ENCODE measurements around the gene SEMA4D. TPM values are rescaled to one million over a fixed set of nuclear protein-coding genes. Genes with fewer than 3 reads are reported as not detected.

SEMA4D gene
- total RNA-seq, 1 donor from 2014 or later = 13.5 TPM

GRCh38 chr9:89379508-89380115 lies 118.3 kb downstream of the SEMA4D start:
- intact Hi-C loops (cut with DNase I) = no loop called here
- H3K36me3 ChIP-seq = peaks cover 5 to 25% of the 10 kb centered on the region in 2 donors
- no peak for DNase-seq (ENCODE audit: low spot score in 2 of 2)
- no peak for TF ChIP-seq CTCF (IDR thresholded peaks at IDR 0.05)
- no peaks in the 10 kb centered on the region for H3K4me1 ChIP-seq
- H3K9me3 ChIP-seq = no peaks in the 10 kb centered on the region
- no peaks in the 10 kb centered on the region for H3K27me3 ChIP-seq
- H3K27ac ChIP-seq = no peak overlapping the region
- no peak overlapping the region for H3K4me3 ChIP-seq

- no peaks in the 10 kb centered on the region for H3K27me3 ChIP-seq
- no peaks in the 10 kb centered on the region for H3K4me1 ChIP-seq
- no peak for DNase-seq (ENCODE audit: low spot score in 2 of 2)
- H3K36me3 ChIP-seq = peaks cover 5 to 22% of the 10 kb centered on the region in 2 donors
- H3K9me3 ChIP-seq = no peaks in the 10 kb centered on the region
- no peak overlapping the region for H3K27ac ChIP-seq
- intact Hi-C loops (cut with DNase I) = no loop called here
- TF ChIP-seq CTCF (IDR thresholded peaks at IDR 0.05) = no peak
- no peak overlapping the region for H3K4me3 ChIP-seq
Measured at GRCh38 chr9:89379031-89379430, 118.9 kb downstream of the SEMA4D start.

GRCh38 chr9:89378541-89378940 lies 119.4 kb downstream of the SEMA4D start:
- intact Hi-C loops (cut with DNase I) = no loop called here
- no peak for TF ChIP-seq CTCF (IDR thresholded peaks at IDR 0.05)
- Histone ChIP-seq H3K27ac (no peak overlapping the region), H3K4me3 (no peak overlapping the region), H3K27me3 (no peaks in the 10 kb centered on the region), H3K9me3 (no peaks in the 10 kb centered on the region), H3K4me1 (no peaks in the 10 kb centered on the region), H3K36me3 (peaks cover 5 to 20% of the 10 kb centered on the region in 2 donors)
- no peak for DNase-seq (ENCODE audit: low spot score in 2 of 2)

GRCh38 chr9:89377411-89377810 lies 120.5 kb downstream of the SEMA4D start:
- no peak for TF ChIP-seq CTCF (IDR thresholded peaks at IDR 0.05)
- Histone ChIP-seq H3K4me3 (no peak overlapping the region), H3K4me1 (no peaks in the 10 kb centered on the region), H3K27me3 (no peaks in the 10 kb centered on the region), H3K36me3 (peaks cover 5 to 15% of the 10 kb centered on the region in 2 donors), H3K9me3 (no peaks in the 10 kb centered on the region), H3K27ac (no peak overlapping the region)
- DNase-seq (ENCODE audit: low spot score in 2 of 2) = no peak
- intact Hi-C loops (cut with DNase I) = no loop called here

GRCh38 chr9:89376741-89377351 lies 121.1 kb downstream of the SEMA4D start:
- no peak for DNase-seq (ENCODE audit: low spot score in 2 of 2)
- H3K36me3 ChIP-seq = peaks cover 5 to 15% of the 10 kb centered on the region in 2 donors
- intact Hi-C loops (cut with DNase I) = no loop called here
- no peaks in the 10 kb centered on the region for H3K27me3 ChIP-seq
- no peaks in the 10 kb centered on the region for H3K4me1 ChIP-seq
- no peak overlapping the region for H3K27ac ChIP-seq
- H3K4me3 ChIP-seq = no peak overlapping the region
- TF ChIP-seq CTCF (IDR thresholded peaks at IDR 0.05) = no peak
- no peaks in the 10 kb centered on the region for H3K9me3 ChIP-seq

All from ascending aorta (tissue), 2 donors.